Measurements from ENCODE around the gene ADD1. TPM values are rescaled to one million over a fixed set of nuclear protein-coding genes. Genes with fewer than 3 reads are reported as not detected.

ADD1 gene
- total RNA-seq, 2 experiments from 2014 or later = 196 to 206 TPM

DNA sequence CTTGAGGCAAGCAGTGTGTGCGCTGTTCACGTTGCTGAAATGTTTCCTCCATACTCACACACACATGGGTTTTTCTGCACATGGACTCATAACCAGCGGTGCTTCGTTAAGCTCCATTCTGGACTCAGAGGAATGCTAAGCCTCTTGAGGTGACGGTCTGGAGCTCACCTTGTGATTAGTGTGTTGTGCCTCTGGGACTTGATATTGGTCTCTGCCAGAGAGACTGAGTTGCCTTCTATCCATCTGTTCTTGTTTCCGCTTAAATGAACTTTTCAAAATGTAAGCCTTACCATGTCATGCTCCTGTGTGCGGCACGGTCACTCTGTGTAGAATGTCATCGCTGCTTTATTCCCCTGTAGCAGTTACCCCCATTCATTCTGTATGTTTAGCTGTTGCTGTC, 42.5 kb downstream of the ADD1 start:
- DNase-seq (no peak), ATAC-seq (no peak)
- intact Hi-C loops (cut with DNase I, micrococcal nuclease) = no loop called here
- Mint-ChIP-seq H3K36me3 (ENCODE audit: low read depth) (peaks cover 35% of the 10 kb centered on the region), H3K27me3 (no peaks in the 10 kb centered on the region), H3K4me3 (no peak overlapping the region), H3K27ac (no peak overlapping the region), H3K9me3 (ENCODE audit: low read depth) (no peaks in the 10 kb centered on the region), H3K4me1 (no peaks in the 10 kb centered on the region)
- CTCF ChIA-PET = no interaction called here
- POLR2A ChIA-PET = no interaction called here

DNA sequence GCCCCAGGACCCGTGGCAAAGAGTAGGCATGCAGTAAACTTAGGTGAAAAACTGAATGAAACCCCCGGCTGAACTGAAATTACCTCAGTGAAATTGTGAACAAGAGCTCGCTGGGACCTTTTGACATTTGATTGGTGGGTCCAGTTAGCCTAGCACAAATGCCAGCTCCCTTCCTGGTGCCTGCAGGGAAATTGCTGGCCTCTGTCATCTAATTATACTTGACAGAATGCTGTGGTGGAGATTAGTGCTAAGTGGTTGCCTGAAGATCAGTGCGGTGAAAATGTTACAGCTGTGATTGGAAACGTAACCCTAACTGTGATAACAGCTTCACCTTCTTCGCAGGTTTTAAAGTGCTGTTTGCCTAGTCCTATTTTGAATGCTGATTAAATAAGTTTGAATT, 43.0 kb downstream of the ADD1 start:
- no peak overlapping the region for H3K27ac Mint-ChIP-seq
- H3K27me3 Mint-ChIP-seq = no peaks in the 10 kb centered on the region
- ChIA-PET POLR2A (no interaction called here), CTCF (no interaction called here)
- ATAC-seq = no peak
- no peak for DNase-seq
- intact Hi-C loops (cut with DNase I, micrococcal nuclease) = no loop called here
- no peaks in the 10 kb centered on the region for H3K4me1 Mint-ChIP-seq
- peaks cover 35% of the 10 kb centered on the region for H3K36me3 Mint-ChIP-seq (ENCODE audit: low read depth)
- H3K4me3 Mint-ChIP-seq = no peak overlapping the region
- H3K9me3 Mint-ChIP-seq (ENCODE audit: low read depth) = no peaks in the 10 kb centered on the region

DNA sequence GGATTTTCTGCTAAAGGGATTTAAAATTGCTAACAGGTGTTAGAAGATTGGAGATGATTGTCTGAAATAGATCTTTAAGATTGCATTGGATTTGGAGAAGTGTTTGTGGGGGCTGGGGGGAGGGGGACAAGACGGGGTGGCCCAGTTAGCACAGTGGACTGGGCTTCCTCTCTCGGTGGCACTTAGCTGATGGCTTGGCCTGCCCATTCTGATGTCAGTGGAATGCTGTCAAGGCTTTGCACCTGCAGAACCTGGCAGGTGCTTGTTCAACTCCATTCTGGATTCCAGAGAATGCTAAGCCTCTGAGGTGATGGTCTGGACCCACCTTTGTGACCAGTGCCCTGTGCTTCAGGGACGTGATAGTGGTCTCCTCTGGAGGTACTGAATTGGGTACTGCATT, 43.7 kb downstream of the ADD1 start:
- Mint-ChIP-seq H3K27me3 (no peaks in the 10 kb centered on the region), H3K27ac (no peak overlapping the region), H3K36me3 (ENCODE audit: low read depth) (peaks cover 35% of the 10 kb centered on the region), H3K4me3 (no peak overlapping the region), H3K4me1 (no peaks in the 10 kb centered on the region), H3K9me3 (ENCODE audit: low read depth) (no peaks in the 10 kb centered on the region)
- POLR2A ChIA-PET = no interaction called here
- ATAC-seq = no peak
- CTCF ChIA-PET = no interaction called here
- DNase-seq = no peak
- intact Hi-C loops (cut with DNase I, micrococcal nuclease) = no loop called here

DNA sequence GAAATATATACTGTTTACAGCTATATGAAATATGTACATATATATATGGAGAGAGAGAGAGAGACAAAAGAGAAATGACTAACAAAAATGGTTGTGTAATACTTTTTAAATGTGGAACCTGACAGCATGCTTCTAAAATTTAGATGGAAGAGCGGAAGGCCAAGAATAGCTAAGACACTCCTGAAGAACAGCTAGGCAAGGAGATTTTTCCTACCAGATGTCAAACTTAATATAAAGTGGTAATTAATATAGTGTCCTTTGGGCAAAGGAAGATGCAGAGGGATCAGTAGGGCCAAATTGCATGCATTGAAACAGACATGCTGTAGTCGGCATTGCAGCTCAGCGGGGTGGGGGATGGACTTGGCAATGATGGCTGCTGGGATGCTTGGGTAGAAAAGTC, 45.2 kb downstream of the ADD1 start:
- POLR2A ChIA-PET = no interaction called here
- no peaks in the 10 kb centered on the region for H3K4me1 Mint-ChIP-seq
- no peak for DNase-seq
- H3K9me3 Mint-ChIP-seq (ENCODE audit: low read depth) = no peaks in the 10 kb centered on the region
- no peak for ATAC-seq
- no peaks in the 10 kb centered on the region for H3K27me3 Mint-ChIP-seq
- intact Hi-C loops (cut with DNase I, micrococcal nuclease) = no loop called here
- peak overlapping the region; percentile 17 for H3K27ac Mint-ChIP-seq
- H3K36me3 Mint-ChIP-seq (ENCODE audit: low read depth) = peaks cover 28% of the 10 kb centered on the region
- H3K4me3 Mint-ChIP-seq = no peak overlapping the region
- CTCF ChIA-PET = no interaction called here

- H3K4me3 Mint-ChIP-seq = no peak overlapping the region
- no peak overlapping the region for H3K27ac Mint-ChIP-seq
- H3K36me3 Mint-ChIP-seq (ENCODE audit: low read depth) = peaks cover 23% of the 10 kb centered on the region
- POLR2A ChIA-PET = no interaction called here
- CTCF ChIA-PET = interaction anchor here (1.1 kb wide), 1 partner anchor 10 kb away, joined by 3 read pairs; no protein-coding TSS in a partner anchor
- no peak for DNase-seq
- H3K4me1 Mint-ChIP-seq = no peaks in the 10 kb centered on the region
- no peaks in the 10 kb centered on the region for H3K27me3 Mint-ChIP-seq
- intact Hi-C loops (cut with DNase I, micrococcal nuclease) = no loop called here
- peak; percentile 26 for ATAC-seq
- no peaks in the 10 kb centered on the region for H3K9me3 Mint-ChIP-seq (ENCODE audit: low read depth)
Measured at GRCh38 chr4:2891294-2891693, 47.6 kb downstream of the ADD1 start.

GRCh38 chr4:2893772-2894171, 50.1 kb downstream of the ADD1 start:
- ChIA-PET POLR2A (no interaction called here), CTCF (interaction anchor here (0.6 kb wide), 3 partner anchors 20 to 124 kb away, joined by 3 read pairs; no protein-coding TSS in a partner anchor)
- intact Hi-C loops (cut with DNase I, micrococcal nuclease) = no loop called here
- Mint-ChIP-seq H3K27ac (no peak overlapping the region), H3K4me3 (no peak overlapping the region), H3K9me3 (ENCODE audit: low read depth) (no peaks in the 10 kb centered on the region), H3K4me1 (no peaks in the 10 kb centered on the region), H3K27me3 (no peaks in the 10 kb centered on the region), H3K36me3 (ENCODE audit: low read depth) (peaks cover 22% of the 10 kb centered on the region)
- no peak for DNase-seq
- ATAC-seq = no peak

GRCh38 chr4:2898001-2898400, 54.4 kb downstream of the ADD1 start:
- no peak overlapping the region for H3K27ac Mint-ChIP-seq

GRCh38 chr4:2900741-2901140, 57.1 kb downstream of the ADD1 start:
- Mint-ChIP-seq H3K36me3 (ENCODE audit: low read depth) (peaks cover 37% of the 10 kb centered on the region), H3K27ac (peak overlapping the region; percentile 10), H3K27me3 (no peaks in the 10 kb centered on the region), H3K9me3 (ENCODE audit: low read depth) (no peaks in the 10 kb centered on the region), H3K4me1 (peaks cover 10% of the 10 kb centered on the region), H3K4me3 (no peak overlapping the region)
- ATAC-seq (no peak), DNase-seq (no peak)
- intact Hi-C loops (cut with DNase I, micrococcal nuclease) = no loop called here
- ChIA-PET CTCF (no interaction called here), POLR2A (no interaction called here)

More at GRCh38 chr4:2898001-2898400, 54.4 kb downstream of the ADD1 start:
- intact Hi-C loops (cut with DNase I, micrococcal nuclease) = no loop called here
- H3K9me3 Mint-ChIP-seq (ENCODE audit: low read depth) = no peaks in the 10 kb centered on the region
- peaks cover 36% of the 10 kb centered on the region for H3K36me3 Mint-ChIP-seq (ENCODE audit: low read depth)
- no peaks in the 10 kb centered on the region for H3K27me3 Mint-ChIP-seq
- CTCF ChIA-PET = no interaction called here
- no peaks in the 10 kb centered on the region for H3K4me1 Mint-ChIP-seq
- no peak for ATAC-seq
- POLR2A ChIA-PET = no interaction called here
- H3K4me3 Mint-ChIP-seq = no peak overlapping the region
- no peak for DNase-seq

DNA sequence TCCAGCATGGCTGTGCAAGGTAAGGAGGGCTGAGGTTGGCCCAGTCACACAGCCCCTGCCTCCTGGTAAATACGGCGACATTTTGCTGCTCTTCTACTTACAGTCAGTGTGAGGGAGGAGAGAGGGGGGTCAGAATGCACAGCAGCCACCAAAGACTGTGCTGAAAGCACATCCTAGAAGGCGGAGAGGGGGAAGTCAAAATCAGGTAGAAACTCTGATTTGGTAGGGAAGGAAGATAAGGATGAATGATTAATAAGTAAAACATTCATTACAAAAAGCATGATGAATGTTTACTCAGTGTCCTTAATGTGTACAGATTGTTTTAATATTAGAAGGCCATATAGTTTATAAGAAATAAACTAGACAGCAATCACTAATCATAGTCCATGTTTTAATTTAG, 57.5 kb downstream of the ADD1 start:
- ATAC-seq = no peak
- ChIA-PET CTCF (no interaction called here), POLR2A (no interaction called here)
- DNase-seq = no peak
- H3K4me1 Mint-ChIP-seq = peaks cover 13% of the 10 kb centered on the region
- no peaks in the 10 kb centered on the region for H3K27me3 Mint-ChIP-seq
- H3K9me3 Mint-ChIP-seq (ENCODE audit: low read depth) = no peaks in the 10 kb centered on the region
- H3K36me3 Mint-ChIP-seq (ENCODE audit: low read depth) = peaks cover 39% of the 10 kb centered on the region
- peak overlapping the region; percentile 21 for H3K27ac Mint-ChIP-seq
- H3K4me3 Mint-ChIP-seq = no peak overlapping the region
- intact Hi-C loops (cut with DNase I, micrococcal nuclease) = no loop called here

- ChIA-PET CTCF (no interaction called here), POLR2A (no interaction called here)
- no peak for ATAC-seq
- Mint-ChIP-seq H3K4me1 (peaks cover 20% of the 10 kb centered on the region), H3K4me3 (no peak overlapping the region), H3K27ac (no peak overlapping the region), H3K27me3 (no peaks in the 10 kb centered on the region), H3K9me3 (ENCODE audit: low read depth) (no peaks in the 10 kb centered on the region), H3K36me3 (ENCODE audit: low read depth) (peaks cover 47% of the 10 kb centered on the region)
- intact Hi-C loops (cut with DNase I, micrococcal nuclease) = no loop called here
- DNase-seq = no peak
Measured at GRCh38 chr4:2902126-2902525, 58.5 kb downstream of the ADD1 start.

DNA sequence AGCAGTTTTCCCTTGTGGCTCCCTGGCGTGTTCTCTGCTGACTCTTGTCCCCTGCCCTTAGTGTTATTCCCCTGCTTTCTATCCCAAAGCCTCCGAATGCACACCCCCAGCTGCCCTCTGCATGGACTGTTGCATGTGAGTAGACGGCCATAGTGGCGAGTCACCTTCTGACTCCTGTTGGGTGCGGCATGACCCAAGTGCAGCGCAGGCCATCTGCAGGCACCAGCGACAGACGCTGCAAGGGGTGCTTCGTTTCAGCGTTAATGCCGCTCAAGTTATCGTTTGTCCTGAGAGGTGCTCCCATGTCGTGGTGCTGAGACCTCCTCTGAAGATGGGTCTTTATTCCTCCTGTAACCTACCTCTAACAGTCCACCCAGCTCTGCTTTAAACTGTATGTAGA, 61.9 kb downstream of the ADD1 start:
- POLR2A ChIA-PET = no interaction called here
- Mint-ChIP-seq H3K4me3 (no peak overlapping the region), H3K27me3 (no peaks in the 10 kb centered on the region), H3K27ac (no peak overlapping the region), H3K36me3 (ENCODE audit: low read depth) (peaks cover 44% of the 10 kb centered on the region), H3K4me1 (peaks cover 23% of the 10 kb centered on the region), H3K9me3 (ENCODE audit: low read depth) (no peaks in the 10 kb centered on the region)
- DNase-seq (no peak), ATAC-seq (no peak)
- CTCF ChIA-PET = no interaction called here
- intact Hi-C loops (cut with DNase I, micrococcal nuclease) = no loop called here

- H3K9me3 Mint-ChIP-seq (ENCODE audit: low read depth) = no peaks in the 10 kb centered on the region
- intact Hi-C loops (cut with DNase I, micrococcal nuclease) = no loop called here
Measured at GRCh38 chr4:2906218-2906617, 62.6 kb downstream of the ADD1 start.

DNA sequence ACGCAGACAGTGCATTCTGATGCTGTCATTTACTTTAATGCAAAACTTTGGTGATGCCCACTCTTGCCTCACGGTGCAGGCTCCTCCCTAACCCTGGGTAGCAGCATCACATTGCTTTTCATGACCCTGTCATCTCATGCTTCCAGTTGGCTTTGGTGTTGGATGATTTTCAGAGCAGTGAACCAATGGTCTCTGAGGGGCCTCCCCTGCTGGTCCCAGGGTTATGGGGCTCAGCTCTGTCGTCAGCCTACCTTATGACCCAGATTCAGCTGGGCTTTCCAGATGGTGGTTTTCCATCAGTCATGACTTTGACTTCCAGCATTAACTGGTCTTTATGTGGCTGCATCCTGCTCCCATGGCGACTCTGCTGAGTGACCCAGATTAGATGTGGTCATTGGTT, 63.6 kb downstream of the ADD1 start:
- DNase-seq (no peak), ATAC-seq (peak; percentile 33)
- Mint-ChIP-seq H3K4me1 (peaks cover 23% of the 10 kb centered on the region), H3K27me3 (no peaks in the 10 kb centered on the region), H3K27ac (no peak overlapping the region), H3K9me3 (ENCODE audit: low read depth) (no peaks in the 10 kb centered on the region), H3K4me3 (no peak overlapping the region), H3K36me3 (ENCODE audit: low read depth) (peaks cover 37% of the 10 kb centered on the region)
- ChIA-PET POLR2A (no interaction called here), CTCF (no interaction called here)
- intact Hi-C loops (cut with DNase I, micrococcal nuclease) = no loop called here

More at GRCh38 chr4:2906218-2906617, 62.6 kb downstream of the ADD1 start:
- H3K4me3 Mint-ChIP-seq = no peak overlapping the region
- ATAC-seq (no peak), DNase-seq (no peak)
- ChIA-PET CTCF (no interaction called here), POLR2A (no interaction called here)
- H3K27me3 Mint-ChIP-seq = no peaks in the 10 kb centered on the region
- H3K36me3 Mint-ChIP-seq (ENCODE audit: low read depth) = peaks cover 40% of the 10 kb centered on the region
- H3K4me1 Mint-ChIP-seq = peaks cover 23% of the 10 kb centered on the region
- H3K27ac Mint-ChIP-seq = peak overlapping the region; percentile 12
